Motor neuron (in vitro differentiated cells): ENCODE results near the gene PPTC7. TPM values are rescaled to one million over a fixed set of nuclear protein-coding genes. Genes with fewer than 3 reads are reported as not detected.
"Not testable (repeated sequence)": the region's sequence is repeated elsewhere in the genome, so short reads cannot be mapped to it uniquely, and the experiment has no call there.

ENCODE experiments used
- ATAC-seq, 8 experiments: fragments of 200-7000 bp; cut with Tn5 transposase; replicated peaks in 6 of 8; 2 replicates each; pipeline ENCODE4 v1.8.0; 2021; ENCODE audit warnings: mild to moderate bottlenecking in 8 of 8, moderate library complexity in 8 of 8
- H3K27ac ChIP-seq, 2 donors: fragments of 250-450 bp; sonication (Bioruptor Pico); 2 replicates each; pipeline ENCODE4 v1.9.0; 2021; ENCODE audit warnings: antibody characterized with exemption in 2 of 2, mild to moderate bottlenecking in 2 of 2, moderate library complexity in 1 of 2
- H3K4me1 ChIP-seq, 2 donors: fragments of 250-450 bp; sonication (Bioruptor Pico); replicated peaks in 1 of 2; 2 replicates each; pipeline ENCODE4 v1.6.1; 2021; ENCODE audit warnings: antibody characterized with exemption in 2 of 2, mild to moderate bottlenecking in 2 of 2, moderate library complexity in 1 of 2
- H3K4me3 ChIP-seq, 5 donors: fragments of 250-450 bp; sonication (Bioruptor Pico); 2 replicates each; pipeline ENCODE4 v1.9.0; 2021; ENCODE audit warnings: antibody characterized with exemption in 5 of 5, mild to moderate bottlenecking in 5 of 5, moderate library complexity in 4 of 5
- WGBS, 10 experiments: fragments of 450-650 bp; shearing (Covaris generic); methylation state at CpG; one replicate each; pipeline ENCODE4 v1.0.0; 2022; 5-methylcytosine and 5-hydroxymethylcytosine counted together
- in situ Hi-C, 9 experiments: fragments of 400-800 bp; cut with MboI; loops; one replicate each; pipeline ENCODE4 v1.15.0; 2021; ENCODE audit warnings: low sequenced_read_pairs in 9 of 9, low pct_unique_long_range_greater_than_20kb in 2 of 9; ENCODE audit not compliant: unreplicated experiment in 9 of 9
- total RNA-seq, 8 experiments: library from RNA; unstranded; fragments of 300-600 nt; gene quantifications; 2 replicates each; pipeline versions ENCODE4 v1.2.3 to v1.2.4, GENCODE V29; 2022

PPTC7 gene
- total RNA-seq: 10 to 100 TPM in 3 of 8 experiments, 1 to 10 TPM in 5; 6.0 to 19.4 (median 6.6) TPM

- peak; percentile 84 to 99 (median 98) for ATAC-seq
- peak within 1 kb of the TSS; percentile 60 to 94 (median 88) for H3K4me3 ChIP-seq
- WGBS, 10 experiments: 0 to 40% (median 9%) methylated on average over 1 to 12 of the region's 52 CpGs; no CpG with 5 or more reads in 1 of the 10 experiments
- H3K27ac ChIP-seq: peak within 1 kb of the TSS; percentile 77 to 82
- in situ Hi-C loops: no loop called here
- H3K4me1 ChIP-seq: peaks cover 7 to 13% of the 10 kb centered on the region in 2 donors
Measured at GRCh38 chr12:110583137-110584059, at the start of gene PPTC7. TSS of gene PPTC7 (minus strand) at chr12:110583318. CDS start at chr12:110583031, 287 bp downstream.

GRCh38 chr12:110627500-110628195 lies 44.5 kb upstream of the PPTC7 start:
- 65 to 100% (median 94%) methylated on average over 3 to 8 of the region's 8 CpGs for WGBS, 10 experiments
- Histone ChIP-seq H3K27ac (no peak overlapping the region), H3K4me3 (no peak overlapping the region), H3K4me1 (no peaks in the 10 kb centered on the region)
- in situ Hi-C loops: no loop called here
- no peak for ATAC-seq

- in situ Hi-C loops: loop anchor here in 1 of 9 experiments (25.0 kb wide), 1 partner anchor 110 kb away; the partner anchor contains the start of genes RAD9B and VPS29
- H3K27ac ChIP-seq: no peak overlapping the region
- no peaks in the 10 kb centered on the region for H3K4me1 ChIP-seq
- H3K4me3 ChIP-seq: no peak overlapping the region
- ATAC-seq: peak in 2 of 8 experiments; percentile 33 to 55
- 78 to 100% (median 92%) methylated on average over 1 to 3 of the region's 3 CpGs; no CpG with 5 or more reads in 6 of the 10 experiments for WGBS, 10 experiments
Measured at GRCh38 chr12:110622582-110622981, 39.5 kb upstream of the PPTC7 start.

GRCh38 chr12:110619534-110619953 lies 36.4 kb upstream of the PPTC7 start:
- in situ Hi-C loops: loop anchor here in 1 of 9 experiments (25.0 kb wide), 1 partner anchor 107 kb away; the partner anchor contains the start of genes RAD9B and VPS29
- Histone ChIP-seq H3K4me3 (no peak overlapping the region), H3K27ac (no peak overlapping the region), H3K4me1 (peaks cover 5 to 7% of the 10 kb centered on the region in 2 donors)
- 58 to 100% (median 71%) methylated on average over 1 to 4 of the region's 4 CpGs; no CpG with 5 or more reads in 2 of the 10 experiments for WGBS, 10 experiments
- ATAC-seq: no peak

- 67 to 100% (median 88%) methylated on average over 1 to 5 of the region's 5 CpGs; no CpG with 5 or more reads in 2 of the 10 experiments for WGBS, 10 experiments
Measured at GRCh38 chr12:110616471-110617115, 33.5 kb upstream of the PPTC7 start.

GRCh38 chr12:110615171-110615570 lies 32.1 kb upstream of the PPTC7 start:
- ATAC-seq: no peak
- in situ Hi-C loops: loop anchor here in 1 of 9 experiments (25.0 kb wide), 1 partner anchor 103 kb away; the partner anchor contains the start of genes RAD9B and VPS29

More at GRCh38 chr12:110616471-110617115, 33.5 kb upstream of the PPTC7 start:
- in situ Hi-C loops: loop anchor here in 1 of 9 experiments (25.0 kb wide), 1 partner anchor 104 kb away; the partner anchor contains the start of genes RAD9B and VPS29
- H3K4me1 ChIP-seq: peaks cover 6 to 8% of the 10 kb centered on the region in 2 donors
- no peak for ATAC-seq
- H3K27ac ChIP-seq: no peak overlapping the region
- no peak overlapping the region for H3K4me3 ChIP-seq

GRCh38 chr12:110613771-110614684 lies 30.9 kb upstream of the PPTC7 start, which contains the start of gene TCTN1:
TSS of gene TCTN1 (plus strand) at chr12:110614129. CDS start at chr12:110614183, 54 bp downstream.
- peaks cover 6 to 8% of the 10 kb centered on the region in 2 donors for H3K4me1 ChIP-seq
- peak within 1 kb of the TSS; percentile 54 to 60 (median 55) for H3K4me3 ChIP-seq
- in situ Hi-C loops: loop anchor here in 1 of 9 experiments (25.0 kb wide), 1 partner anchor 102 kb away; the partner anchor contains the start of genes RAD9B and VPS29
- peak; percentile 94 to 99 (median 98) for ATAC-seq
- H3K27ac ChIP-seq: peak within 1 kb of the TSS; percentile 66 to 74
- 0 to 27% (median 5%) methylated on average over 1 to 18 of the region's 60 CpGs; no CpG with 5 or more reads in 2 of the 10 experiments for WGBS, 10 experiments

More at GRCh38 chr12:110615171-110615570, 32.1 kb upstream of the PPTC7 start:
- Histone ChIP-seq H3K4me1 (peaks cover 6 to 8% of the 10 kb centered on the region in 2 donors), H3K4me3 (no peak overlapping the region), H3K27ac (no peak overlapping the region)
- 76 to 100% (median 90%) methylated on average over 1 to 8 of the region's 8 CpGs for WGBS, 10 experiments

- 40 to 98% (median 93%) methylated on average over 5 to 20 of the region's 23 CpGs; no CpG with 5 or more reads in 1 of the 10 experiments for WGBS, 10 experiments
- H3K4me1 ChIP-seq: peaks cover 6 to 8% of the 10 kb centered on the region in 2 donors
- peak overlapping the region; percentile 54 to 60 (median 55) for H3K4me3 ChIP-seq
- in situ Hi-C loops: loop anchor here in 1 of 9 experiments (25.0 kb wide), 1 partner anchor 101 kb away; the partner anchor contains the start of genes RAD9B and VPS29
- peak overlapping the region; percentile 66 to 73 for H3K27ac ChIP-seq
- no peak for ATAC-seq
Measured at GRCh38 chr12:110613071-110613770, 30.1 kb upstream of the PPTC7 start.

- in situ Hi-C loops: loop anchor here in 2 of 9 experiments (10.0 to 25.0 kb wide), 2 partner anchors 91 to 94 kb away; partner anchors contain the start of genes RAD9B (in 1 of the 2) and VPS29 (in 1 of the 2)
- H3K4me1 ChIP-seq: no peaks in the 10 kb centered on the region
- no peak overlapping the region for H3K4me3 ChIP-seq
- no peak overlapping the region for H3K27ac ChIP-seq
- ATAC-seq: no peak
- 70 to 100% (median 83%) methylated on average over 1 to 8 of the region's 8 CpGs; no CpG with 5 or more reads in 3 of the 10 experiments for WGBS, 10 experiments
Measured at GRCh38 chr12:110606253-110606611, 23.1 kb upstream of the PPTC7 start.

GRCh38 chr12:110602085-110602814 lies 19.1 kb upstream of the PPTC7 start:
- WGBS, 10 experiments: 7 to 100% (median 60%) methylated on average over 2 to 11 of the region's 14 CpGs; no CpG with 5 or more reads in 1 of the 10 experiments
- peak in 4 of 8 experiments; percentile 33 to 92 (median 85) for ATAC-seq
- H3K27ac ChIP-seq, H3K4me1 ChIP-seq, H3K4me3 ChIP-seq: not testable (repeated sequence)
- in situ Hi-C loops: loop anchor here in 2 of 9 experiments (10.0 to 25.0 kb wide), 2 partner anchors 87 to 90 kb away; partner anchors contain the start of genes RAD9B (in 1 of the 2) and VPS29 (in 1 of the 2)
